Panc1 (cell line): ENCODE data around the gene CACNA2D3. TPM values are rescaled to one million over a fixed set of nuclear protein-coding genes. Genes with fewer than 3 reads are reported as not detected.

Experiments
- ATAC-seq: fragments of 200-7000 bp; cut with Tn5 transposase; 2 replicates; pipeline ENCODE4 v1.9.1; 2020; ENCODE audit warnings: mild to moderate bottlenecking, moderate library complexity
- BruUV-seq: library from RNA; stranded (reverse); fragments of 400-500 nt; replicated peaks from 2 replicates; lab custom pipeline; 2021; lab: Mats Ljungman, UMichigan
- CTCF ChIA-PET: fragments of 300-600 bp; sonication (Branson Sonifier 250); formaldehyde crosslinking; loops from one replicate; lab custom pipeline; 2022; ENCODE audit warnings: antibody characterized with exemption; lab: Charles Lee
- POLR2A ChIA-PET: fragments of 300-600 bp; sonication (Branson Sonifier 250); formaldehyde crosslinking; loops from one replicate; lab custom pipeline; 2022; ENCODE audit warnings: antibody characterized with exemption; lab: Charles Lee
- DNase-seq: peaks from one replicate; pipeline ENCODE4 v3.0.0-alpha.2; 2010; ENCODE audit warnings: low read depth, low spot score
- H3K27ac ChIP-seq: 2 replicates; pipeline ENCODE4 v1.5.1; 2011; ENCODE audit warnings: mild to moderate bottlenecking, low read length, inconsistent platforms
- H3K27me3 ChIP-seq: fragments of 200-500 bp; sonication (Bioruptor generic); 2 replicates; pipeline ENCODE4 v1.6.0; 2014; ENCODE audit warnings: low read length, inconsistent platforms; ENCODE audit not compliant: control insufficient read depth, insufficient read depth
- H3K36me3 ChIP-seq: fragments of 200-500 bp; sonication (Bioruptor generic); 2 replicates; pipeline ENCODE4 v1.5.1; 2014; ENCODE audit warnings: inconsistent platforms, mild to moderate bottlenecking, low read length, moderate library complexity; ENCODE audit not compliant: control insufficient read depth, insufficient read depth
- H3K4me1 ChIP-seq: 2 replicates; pipeline ENCODE4 v1.5.1; 2011; ENCODE audit warnings: inconsistent platforms, mild to moderate bottlenecking, low read length, moderate library complexity; ENCODE audit not compliant: control insufficient read depth, insufficient read depth
- H3K4me3 ChIP-seq, 2 experiments: 2 replicates each; pipeline ENCODE4 v1.5.1; 2011 to 2012; ENCODE audit warnings: low read depth in 2 of 2, low read length in 2 of 2, mild to moderate bottlenecking in 2 of 2, inconsistent platforms in 1 of 2, moderate library complexity in 1 of 2
- H3K9me3 ChIP-seq: fragments of 200-500 bp; sonication (Bioruptor generic); 2 replicates; pipeline ENCODE4 v1.5.1; 2014; ENCODE audit warnings: low read depth, mild to moderate bottlenecking, inconsistent platforms, low read length, moderate library complexity; ENCODE audit not compliant: control insufficient read depth, insufficient read depth
- CTCF ChIP-seq: fragments of 450-650 bp; IDR thresholded peaks from 2 replicates; pipeline ENCODE4 v1.5.1; 2017; ENCODE audit warnings: mild to moderate bottlenecking
- POLR2AphosphoS5 ChIP-seq: IDR thresholded peaks from 2 replicates; pipeline ENCODE4 v1.6.1; 2012; ENCODE audit warnings: mild to moderate bottlenecking, low read depth, low read length, moderate library complexity
- REST ChIP-seq, 2 experiments: IDR thresholded peaks; 2 replicates each; pipeline ENCODE4 v1.6.1; 2011 to 2012; ENCODE audit warnings: low read depth in 2 of 2, control low read depth in 1 of 2, low read length in 1 of 2, mild to moderate bottlenecking in 1 of 2, moderate library complexity in 1 of 2; ENCODE audit not compliant: insufficient read depth in 1 of 2
- SIN3A ChIP-seq: IDR thresholded peaks from 2 replicates; pipeline ENCODE4 v1.6.1; 2012; ENCODE audit warnings: low read depth, mild to moderate bottlenecking, low read length, moderate library complexity, borderline replicate concordance; ENCODE audit not compliant: insufficient read depth
- TCF7L2 ChIP-seq: IDR thresholded peaks from 2 replicates; pipeline ENCODE4 v1.6.1; 2011; ENCODE audit warnings: mild to moderate bottlenecking, low read depth, low read length, inconsistent platforms
- in situ Hi-C: cut with HindIII; loops from 2 replicates; pipeline ENCODE4 v1.10.0; 2016; ENCODE audit warnings: low sequenced_read_pairs, low pct_unique_long_range_greater_than_20kb
- intact Hi-C: fragments of 100-400 bp; cut with micrococcal nuclease; formaldehyde crosslinking; loops from one replicate; pipeline ENCODE4 v1.10.0; 2022; ENCODE audit not compliant: unreplicated experiment
- total RNA-seq: library from RNA; stranded (reverse); gene quantifications from one replicate; pipeline ENCODE4 v1.2.1, GENCODE V29; 2021; ENCODE audit not compliant: unreplicated experiment

The CACNA2D3 gene
- total RNA-seq, 1 experiment from 2014 or later: 0.41 TPM

GRCh38 chr3:54960082-54960481 lies 837.7 kb downstream of the CACNA2D3 start:
- Histone ChIP-seq H3K4me1 (no peaks in the 10 kb centered on the region), H3K27me3 (no peaks in the 10 kb centered on the region), H3K4me3 (no peak overlapping the region), H3K27ac (no peak overlapping the region), H3K36me3 (no peaks in the 10 kb centered on the region), H3K9me3 (no peaks in the 10 kb centered on the region)
- TF ChIP-seq CTCF: no peak
- TF ChIP-seq SIN3A: no peak
- no peak for TF ChIP-seq REST (IDR thresholded peaks at IDR 0.05; ENCODE audit: insufficient read depth in 1 of 2, low read depth in 2 of 2, low read length in 1 of 2)
- TF ChIP-seq POLR2AphosphoS5: no peak
- TF ChIP-seq TCF7L2: no peak
- no TSS peak for BruUV-seq
- ATAC-seq: no peak
- no peak for DNase-seq
- ChIA-PET POLR2A (interaction anchor here (0.6 kb wide), 1 partner anchor 61 kb away, joined by 6 read pairs; no protein-coding TSS in a partner anchor), CTCF (interaction anchor here (0.7 kb wide), 1 partner anchor 1235 kb away, joined by 4 read pairs; no protein-coding TSS in a partner anchor)
- intact Hi-C loops (no loop called here), in situ Hi-C loops (no loop called here)

- Histone ChIP-seq H3K27ac (no peak overlapping the region), H3K4me3 (no peak overlapping the region), H3K9me3 (no peaks in the 10 kb centered on the region), H3K27me3 (no peaks in the 10 kb centered on the region), H3K4me1 (no peaks in the 10 kb centered on the region), H3K36me3 (no peaks in the 10 kb centered on the region)
- DNase-seq (no peak), ATAC-seq (no peak)
- ChIA-PET POLR2A (no interaction called here), CTCF (interaction anchor here (0.7 kb wide), 1 partner anchor 1234 kb away, joined by 4 read pairs; no protein-coding TSS in a partner anchor)
- BruUV-seq: no TSS peak
- in situ Hi-C loops: no loop called here
- TF ChIP-seq SIN3A: no peak
- no peak for TF ChIP-seq REST (IDR thresholded peaks at IDR 0.05; ENCODE audit: insufficient read depth in 1 of 2, low read depth in 2 of 2, low read length in 1 of 2)
- no peak for TF ChIP-seq POLR2AphosphoS5
- TF ChIP-seq CTCF: no peak
- no peak for TF ChIP-seq TCF7L2
- intact Hi-C loops: no loop called here
These were observed 838.3 kb downstream of the CACNA2D3 start for GRCh38 chr3:54960701-54961100.
